GM23338 (cell line): Measurements from ENCODE around the gene CMPK2. TPM values are rescaled to one million over a fixed set of nuclear protein-coding genes. Genes with fewer than 3 reads are reported as not detected.

ENCODE experiments used
- ATAC-seq: fragments of 200-7000 bp; cut with Tn5 transposase; 3 replicates; pipeline ENCODE4 v1.9.1; 2020
- DNase-seq: peaks from one replicate; pipeline ENCODE4 v3.0.0-alpha.2; 2015; ENCODE audit warnings: low spot score
- H2AFZ ChIP-seq: fragments of 200-600 bp; sonication (generic); 2 replicates; pipeline ENCODE4 v1.8.0; 2016; ENCODE audit warnings: antibody characterized with exemption, mild to moderate bottlenecking, moderate library complexity
- H3F3A ChIP-seq: fragments of 200-600 bp; sonication (generic); replicated peaks from 2 replicates; pipeline ENCODE4 v1.8.0; 2017; ENCODE audit warnings: antibody characterized with exemption, mixed run types, low read depth
- H3K27ac ChIP-seq: fragments of 200-600 bp; sonication (generic); 2 replicates; pipeline ENCODE4 v1.6.1; 2016; ENCODE audit warnings: low read depth
- H3K27me3 ChIP-seq: fragments of 200-600 bp; sonication (generic); 2 replicates; pipeline ENCODE4 v1.8.0; 2016; ENCODE audit warnings: mild to moderate bottlenecking, mixed run types, moderate library complexity; ENCODE audit not compliant: insufficient read depth
- H3K36me3 ChIP-seq: fragments of 200-600 bp; sonication (generic); 2 replicates; pipeline ENCODE4 v1.8.0; 2016; ENCODE audit warnings: mild to moderate bottlenecking; ENCODE audit not compliant: insufficient read depth
- H3K4me1 ChIP-seq: fragments of 200-600 bp; sonication (generic); 2 replicates; pipeline ENCODE4 v1.8.0; 2016; ENCODE audit warnings: mild to moderate bottlenecking, moderate library complexity; ENCODE audit not compliant: insufficient read depth
- H3K4me2 ChIP-seq: fragments of 200-600 bp; sonication (generic); 2 replicates; pipeline ENCODE4 v1.7.1; 2017; ENCODE audit warnings: mixed run types
- H3K4me3 ChIP-seq: fragments of 200-600 bp; sonication (generic); 2 replicates; pipeline ENCODE4 v1.6.1; 2016; ENCODE audit warnings: mixed run types
- H3K79me2 ChIP-seq: fragments of 200-600 bp; sonication (generic); replicated peaks from 2 replicates; pipeline ENCODE4 v1.8.0; 2017; ENCODE audit warnings: mild to moderate bottlenecking; ENCODE audit not compliant: insufficient read depth
- H3K9me2 ChIP-seq: fragments of 200-600 bp; sonication (generic); 2 replicates; pipeline ENCODE4 v1.8.0; 2017; ENCODE audit not compliant: insufficient read depth
- H4K20me1 ChIP-seq: fragments of 200-600 bp; sonication (generic); replicated peaks from 2 replicates; pipeline ENCODE4 v1.8.0; 2017; ENCODE audit warnings: mild to moderate bottlenecking; ENCODE audit not compliant: insufficient read depth
- H3K27ac Mint-ChIP-seq: 2 replicates; pipeline ENCODE4 v1.8.0; 2020; ENCODE audit warnings: inconsistent platforms, mild to moderate bottlenecking, moderate library complexity, mixed read lengths
- H3K27me3 Mint-ChIP-seq: 3 replicates; pipeline ENCODE4 v1.8.0; 2022; ENCODE audit warnings: low read depth, mild to moderate bottlenecking, moderate library complexity, mixed read lengths, inconsistent platforms; ENCODE audit not compliant: insufficient read depth, poor library complexity
- H3K36me3 Mint-ChIP-seq: 3 replicates; pipeline ENCODE4 v1.8.0; 2021; ENCODE audit warnings: low read depth, mild to moderate bottlenecking, inconsistent platforms, moderate library complexity, mixed read lengths
- H3K4me1 Mint-ChIP-seq: 3 replicates; pipeline ENCODE4 v1.8.0; 2020; ENCODE audit warnings: mild to moderate bottlenecking, inconsistent platforms, mixed read lengths
- H3K4me3 Mint-ChIP-seq: 3 replicates; pipeline ENCODE4 v1.8.0; 2021; ENCODE audit warnings: moderate library complexity, mild to moderate bottlenecking, inconsistent platforms, mixed read lengths
- H3K9me3 Mint-ChIP-seq: 3 replicates; pipeline ENCODE4 v1.8.0; 2020; ENCODE audit warnings: moderate library complexity, mild to moderate bottlenecking, inconsistent platforms, mixed read lengths
- EZH2 ChIP-seq: fragments of 200-600 bp; sonication (generic); IDR thresholded peaks from one replicate; pipeline ENCODE4 v1.8.0; 2017; ENCODE audit warnings: antibody characterized with exemption, mild to moderate bottlenecking, low read depth; ENCODE audit not compliant: unreplicated experiment
- EZH2phosphoT487 ChIP-seq: fragments of 200-600 bp; sonication (generic); IDR thresholded peaks from one replicate; pipeline ENCODE4 v1.8.1; 2018; ENCODE audit warnings: antibody characterized with exemption; ENCODE audit not compliant: unreplicated experiment
- JUNB ChIP-seq: IDR thresholded peaks from one replicate; pipeline ENCODE4 v1.6.1; 2016; ENCODE audit warnings: antibody characterized with exemption; ENCODE audit not compliant: unreplicated experiment
- POLR2AphosphoS5 ChIP-seq: IDR thresholded peaks from 2 replicates; pipeline ENCODE4 v1.6.1; 2016; ENCODE audit warnings: antibody characterized with exemption, low read depth
- STAT1 ChIP-seq: IDR thresholded peaks from one replicate; pipeline ENCODE4 v1.6.1; 2016; ENCODE audit warnings: antibody characterized with exemption; ENCODE audit not compliant: unreplicated experiment
- ZNF331 ChIP-seq: fragments of 250-450 bp; sonication (Bioruptor Pico); IDR thresholded peaks from 2 replicates; pipeline ENCODE4 v1.5.0; 2020; ENCODE audit warnings: low read depth, mild to moderate bottlenecking, moderate library complexity
- polyA plus RNA-seq: library from polyadenylated mRNA; unstranded; fragments of >200 nt; fragmentation: Nextera tagmentation; extraction: Ambion mirVana; gene quantifications from 2 replicates; pipeline ENCODE4 v1.2.1, GENCODE V29; 2016
- total RNA-seq: library from RNA; depleted of rRNA; stranded (reverse); fragments of >200 nt; shearing (Covaris generic); gene quantifications from 2 replicates; pipeline ENCODE4 v1.2.3, GENCODE V29; 2014
- TF ChIP-seq, protein P1 (sequence below): fragments of 250-450 bp; sonication (Bioruptor Pico); IDR thresholded peaks from 2 replicates; pipeline ENCODE4 v1.5.0; 2020; ENCODE audit warnings: mild to moderate bottlenecking, moderate library complexity
- TF ChIP-seq, protein P2 (sequence below): IDR thresholded peaks from one replicate; pipeline ENCODE4 v1.6.1; 2018; ENCODE audit warnings: antibody characterized with exemption; ENCODE audit not compliant: unreplicated experiment

CMPK2 gene
- total and polyA plus RNA-seq, 2 experiments from 2014 or later = 0.13 to 0.56 TPM

DNA sequence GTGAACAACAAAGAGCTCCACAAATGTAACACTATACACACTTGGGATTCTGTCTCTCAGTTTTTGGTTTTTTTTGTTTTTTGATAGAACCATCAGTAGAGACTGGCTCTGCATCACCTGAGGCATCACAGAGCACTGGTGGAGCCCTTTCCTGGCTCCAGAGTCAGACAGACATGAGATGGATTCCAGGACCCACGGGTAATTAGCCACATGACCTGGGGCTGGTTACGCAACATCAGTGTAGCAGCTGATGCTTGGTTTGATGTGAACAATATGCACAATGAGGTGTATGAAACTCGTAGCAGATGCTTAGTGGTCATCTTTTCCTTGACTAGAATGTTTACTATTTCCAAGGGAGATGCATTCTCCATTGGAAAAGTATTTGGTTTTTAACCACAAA is 40.7 kb downstream of the CMPK2 start:
- TF ChIP-seq, protein P1, sequence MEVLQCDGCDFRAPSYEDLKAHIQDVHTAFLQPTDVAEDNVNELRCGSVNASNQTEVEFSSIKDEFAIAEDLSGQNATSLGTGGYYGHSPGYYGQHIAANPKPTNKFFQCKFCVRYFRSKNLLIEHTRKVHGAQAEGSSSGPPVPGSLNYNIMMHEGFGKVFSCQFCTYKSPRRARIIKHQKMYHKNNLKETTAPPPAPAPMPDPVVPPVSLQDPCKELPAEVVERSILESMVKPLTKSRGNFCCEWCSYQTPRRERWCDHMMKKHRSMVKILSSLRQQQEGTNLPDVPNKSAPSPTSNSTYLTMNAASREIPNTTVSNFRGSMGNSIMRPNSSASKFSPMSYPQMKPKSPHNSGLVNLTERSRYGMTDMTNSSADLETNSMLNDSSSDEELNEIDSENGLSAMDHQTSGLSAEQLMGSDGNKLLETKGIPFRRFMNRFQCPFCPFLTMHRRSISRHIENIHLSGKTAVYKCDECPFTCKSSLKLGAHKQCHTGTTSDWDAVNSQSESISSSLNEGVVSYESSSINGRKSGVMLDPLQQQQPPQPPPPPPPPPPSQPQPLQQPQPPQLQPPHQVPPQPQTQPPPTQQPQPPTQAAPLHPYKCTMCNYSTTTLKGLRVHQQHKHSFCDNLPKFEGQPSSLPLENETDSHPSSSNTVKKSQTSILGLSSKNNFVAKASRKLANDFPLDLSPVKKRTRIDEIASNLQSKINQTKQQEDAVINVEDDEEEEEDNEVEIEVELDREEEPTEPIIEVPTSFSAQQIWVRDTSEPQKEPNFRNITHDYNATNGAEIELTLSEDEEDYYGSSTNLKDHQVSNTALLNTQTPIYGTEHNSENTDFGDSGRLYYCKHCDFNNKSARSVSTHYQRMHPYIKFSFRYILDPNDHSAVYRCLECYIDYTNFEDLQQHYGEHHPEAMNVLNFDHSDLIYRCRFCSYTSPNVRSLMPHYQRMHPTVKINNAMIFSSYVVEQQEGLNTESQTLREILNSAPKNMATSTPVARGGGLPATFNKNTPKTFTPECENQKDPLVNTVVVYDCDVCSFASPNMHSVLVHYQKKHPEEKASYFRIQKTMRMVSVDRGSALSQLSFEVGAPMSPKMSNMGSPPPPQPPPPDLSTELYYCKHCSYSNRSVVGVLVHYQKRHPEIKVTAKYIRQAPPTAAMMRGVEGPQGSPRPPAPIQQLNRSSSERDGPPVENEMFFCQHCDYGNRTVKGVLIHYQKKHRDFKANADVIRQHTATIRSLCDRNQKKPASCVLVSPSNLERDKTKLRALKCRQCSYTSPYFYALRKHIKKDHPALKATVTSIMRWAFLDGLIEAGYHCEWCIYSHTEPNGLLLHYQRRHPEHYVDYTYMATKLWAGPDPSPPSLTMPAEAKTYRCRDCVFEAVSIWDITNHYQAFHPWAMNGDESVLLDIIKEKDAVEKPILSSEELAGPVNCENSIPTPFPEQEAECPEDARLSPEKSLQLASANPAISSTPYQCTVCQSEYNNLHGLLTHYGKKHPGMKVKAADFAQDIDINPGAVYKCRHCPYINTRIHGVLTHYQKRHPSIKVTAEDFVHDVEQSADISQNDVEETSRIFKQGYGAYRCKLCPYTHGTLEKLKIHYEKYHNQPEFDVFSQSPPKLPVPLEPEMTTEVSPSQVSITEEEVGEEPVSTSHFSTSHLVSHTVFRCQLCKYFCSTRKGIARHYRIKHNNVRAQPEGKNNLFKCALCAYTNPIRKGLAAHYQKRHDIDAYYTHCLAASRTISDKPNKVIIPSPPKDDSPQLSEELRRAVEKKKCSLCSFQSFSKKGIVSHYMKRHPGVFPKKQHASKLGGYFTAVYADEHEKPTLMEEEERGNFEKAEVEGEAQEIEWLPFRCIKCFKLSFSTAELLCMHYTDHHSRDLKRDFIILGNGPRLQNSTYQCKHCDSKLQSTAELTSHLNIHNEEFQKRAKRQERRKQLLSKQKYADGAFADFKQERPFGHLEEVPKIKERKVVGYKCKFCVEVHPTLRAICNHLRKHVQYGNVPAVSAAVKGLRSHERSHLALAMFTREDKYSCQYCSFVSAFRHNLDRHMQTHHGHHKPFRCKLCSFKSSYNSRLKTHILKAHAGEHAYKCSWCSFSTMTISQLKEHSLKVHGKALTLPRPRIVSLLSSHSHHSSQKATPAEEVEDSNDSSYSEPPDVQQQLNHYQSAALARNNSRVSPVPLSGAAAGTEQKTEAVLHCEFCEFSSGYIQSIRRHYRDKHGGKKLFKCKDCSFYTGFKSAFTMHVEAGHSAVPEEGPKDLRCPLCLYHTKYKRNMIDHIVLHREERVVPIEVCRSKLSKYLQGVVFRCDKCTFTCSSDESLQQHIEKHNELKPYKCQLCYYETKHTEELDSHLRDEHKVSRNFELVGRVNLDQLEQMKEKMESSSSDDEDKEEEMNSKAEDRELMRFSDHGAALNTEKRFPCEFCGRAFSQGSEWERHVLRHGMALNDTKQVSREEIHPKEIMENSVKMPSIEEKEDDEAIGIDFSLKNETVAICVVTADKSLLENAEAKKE = no peak
- TF ChIP-seq EZH2phosphoT487 = no peak
- TF ChIP-seq, protein P2, sequence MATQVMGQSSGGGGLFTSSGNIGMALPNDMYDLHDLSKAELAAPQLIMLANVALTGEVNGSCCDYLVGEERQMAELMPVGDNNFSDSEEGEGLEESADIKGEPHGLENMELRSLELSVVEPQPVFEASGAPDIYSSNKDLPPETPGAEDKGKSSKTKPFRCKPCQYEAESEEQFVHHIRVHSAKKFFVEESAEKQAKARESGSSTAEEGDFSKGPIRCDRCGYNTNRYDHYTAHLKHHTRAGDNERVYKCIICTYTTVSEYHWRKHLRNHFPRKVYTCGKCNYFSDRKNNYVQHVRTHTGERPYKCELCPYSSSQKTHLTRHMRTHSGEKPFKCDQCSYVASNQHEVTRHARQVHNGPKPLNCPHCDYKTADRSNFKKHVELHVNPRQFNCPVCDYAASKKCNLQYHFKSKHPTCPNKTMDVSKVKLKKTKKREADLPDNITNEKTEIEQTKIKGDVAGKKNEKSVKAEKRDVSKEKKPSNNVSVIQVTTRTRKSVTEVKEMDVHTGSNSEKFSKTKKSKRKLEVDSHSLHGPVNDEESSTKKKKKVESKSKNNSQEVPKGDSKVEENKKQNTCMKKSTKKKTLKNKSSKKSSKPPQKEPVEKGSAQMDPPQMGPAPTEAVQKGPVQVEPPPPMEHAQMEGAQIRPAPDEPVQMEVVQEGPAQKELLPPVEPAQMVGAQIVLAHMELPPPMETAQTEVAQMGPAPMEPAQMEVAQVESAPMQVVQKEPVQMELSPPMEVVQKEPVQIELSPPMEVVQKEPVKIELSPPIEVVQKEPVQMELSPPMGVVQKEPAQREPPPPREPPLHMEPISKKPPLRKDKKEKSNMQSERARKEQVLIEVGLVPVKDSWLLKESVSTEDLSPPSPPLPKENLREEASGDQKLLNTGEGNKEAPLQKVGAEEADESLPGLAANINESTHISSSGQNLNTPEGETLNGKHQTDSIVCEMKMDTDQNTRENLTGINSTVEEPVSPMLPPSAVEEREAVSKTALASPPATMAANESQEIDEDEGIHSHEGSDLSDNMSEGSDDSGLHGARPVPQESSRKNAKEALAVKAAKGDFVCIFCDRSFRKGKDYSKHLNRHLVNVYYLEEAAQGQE = no peak
- TF ChIP-seq STAT1 = no peak
- TF ChIP-seq EZH2 = no peak
- no peak for TF ChIP-seq POLR2AphosphoS5
- TF ChIP-seq ZNF331 (CRISPR knock-in tag) = no peak
- no peak for TF ChIP-seq JUNB
- H3K4me3 Mint-ChIP-seq = no peak overlapping the region
- no peaks in the 10 kb centered on the region for H4K20me1 ChIP-seq
- H3K36me3 Mint-ChIP-seq = peaks cover 2% of the 10 kb centered on the region; the same call in 2 of the 3 replicates
- no peaks in the 10 kb centered on the region for H3K27me3 Mint-ChIP-seq
- H3K4me1 ChIP-seq = 0 out of 2 replicates have a peak, but pooled peaks cover 3% of the 10 kb centered on the region
- H3K4me1 Mint-ChIP-seq = peaks cover 2% of the 10 kb centered on the region; the same call in 1 of the 3 replicates
- no peak overlapping the region for H3K4me3 ChIP-seq
- H3K27me3 ChIP-seq = no peaks in the 10 kb centered on the region
- H3K9me2 ChIP-seq = no peaks in the 10 kb centered on the region
- no peak overlapping the region for H3K27ac ChIP-seq
- ATAC-seq (no peak), DNase-seq (no peak)
- no peaks in the 10 kb centered on the region for H3K36me3 ChIP-seq
- H3K79me2 ChIP-seq = no peaks in the 10 kb centered on the region
- H3K27ac Mint-ChIP-seq = no peak overlapping the region
- no peak overlapping the region for H3K4me2 ChIP-seq
- no peak overlapping the region for H2AFZ ChIP-seq
- no peaks in the 10 kb centered on the region for H3F3A ChIP-seq
- peaks cover 28% of the 10 kb centered on the region for H3K9me3 Mint-ChIP-seq
